H9 (cell line): ENCODE results near the gene PEX26. TPM values are rescaled to one million over a fixed set of nuclear protein-coding genes. Genes with fewer than 3 reads are reported as not detected.

Experiments used
- DNase-seq: peaks from one replicate; pipeline ENCODE4 v3.0.0-alpha.2; 2017
- H2AFZ ChIP-seq: one replicate; pipeline ENCODE4 v1.6.1; 2013; ENCODE audit warnings: mild to moderate bottlenecking, low read length, control low read depth, moderate library complexity
- H2AK5ac ChIP-seq: 2 replicates; pipeline ENCODE4 v1.6.1; 2013; ENCODE audit warnings: low read length, control low read depth, mixed read lengths; ENCODE audit not compliant: insufficient read length
- H2BK120ac ChIP-seq: one replicate; pipeline ENCODE4 v1.6.1; 2013; ENCODE audit warnings: low read depth, mild to moderate bottlenecking, low read length, control low read depth, inconsistent platforms; ENCODE audit not compliant: poor library complexity, severe bottlenecking
- H2BK12ac ChIP-seq: 2 replicates; pipeline ENCODE4 v1.6.1; 2013; ENCODE audit warnings: low read length, control low read depth, mixed read lengths, low read depth; ENCODE audit not compliant: insufficient read length
- H2BK15ac ChIP-seq: 2 replicates; pipeline ENCODE4 v1.6.1; 2013; ENCODE audit warnings: low read depth, low read length, control low read depth
- H2BK20ac ChIP-seq: one replicate; pipeline ENCODE4 v1.6.1; 2013; ENCODE audit warnings: low read depth, mild to moderate bottlenecking, low read length, control low read depth, inconsistent platforms; ENCODE audit not compliant: poor library complexity, severe bottlenecking
- H2BK5ac ChIP-seq: 2 replicates; pipeline ENCODE4 v1.6.1; 2013; ENCODE audit warnings: low read length, control low read depth, mixed read lengths; ENCODE audit not compliant: insufficient read length
- H3K14ac ChIP-seq: 2 replicates; pipeline ENCODE4 v1.6.1; 2013; ENCODE audit warnings: low read length, control low read depth; ENCODE audit not compliant: insufficient read depth
- H3K18ac ChIP-seq: 2 replicates; pipeline ENCODE4 v1.6.1; 2013; ENCODE audit warnings: low read depth, mild to moderate bottlenecking, mixed read lengths, low read length, control low read depth; ENCODE audit not compliant: insufficient read length
- H3K23ac ChIP-seq: 2 replicates; pipeline ENCODE4 v1.6.1; 2013; ENCODE audit warnings: low read length, control low read depth, mixed read lengths, low read depth; ENCODE audit not compliant: insufficient read length
- H3K23me2 ChIP-seq: 2 replicates; pipeline ENCODE4 v1.6.1; 2013; ENCODE audit warnings: low read depth, mild to moderate bottlenecking, mixed read lengths, low read length, control low read depth; ENCODE audit not compliant: insufficient read length, poor library complexity, severe bottlenecking
- H3K27ac ChIP-seq: 2 replicates; pipeline ENCODE4 v1.5.1; 2013; ENCODE audit warnings: low read length, control low read depth, mixed read lengths, low read depth; ENCODE audit not compliant: insufficient read length
- H3K27me3 ChIP-seq: 2 replicates; pipeline ENCODE4 v1.6.1; 2013; ENCODE audit warnings: low read length, control low read depth, inconsistent platforms; ENCODE audit not compliant: insufficient read depth
- H3K4ac ChIP-seq: 2 replicates; pipeline ENCODE4 v1.6.1; 2013; ENCODE audit warnings: low read depth, mild to moderate bottlenecking, control low read depth, inconsistent platforms, low read length, moderate library complexity
- H3K4me1 ChIP-seq: 2 replicates; pipeline ENCODE4 v1.6.1; 2013; ENCODE audit warnings: low read length, control low read depth, inconsistent platforms; ENCODE audit not compliant: insufficient read depth
- H3K4me2 ChIP-seq: 2 replicates; pipeline ENCODE4 v1.6.1; 2013; ENCODE audit warnings: low read length, control low read depth, mixed read lengths; ENCODE audit not compliant: insufficient read length, insufficient read depth
- H3K56ac ChIP-seq: 2 replicates; pipeline ENCODE4 v1.6.1; 2013; ENCODE audit warnings: low read depth, mild to moderate bottlenecking, mixed read lengths, low read length, control low read depth; ENCODE audit not compliant: insufficient read length
- H3K79me1 ChIP-seq: 2 replicates; pipeline ENCODE4 v1.6.1; 2013; ENCODE audit warnings: low read depth, mild to moderate bottlenecking, moderate library complexity, low read length, control low read depth, inconsistent platforms; ENCODE audit not compliant: insufficient read depth, poor library complexity, severe bottlenecking
- H3K79me2 ChIP-seq: 2 replicates; pipeline ENCODE4 v1.6.1; 2013; ENCODE audit warnings: low read length, control low read depth, inconsistent platforms; ENCODE audit not compliant: insufficient read depth
- H3K9ac ChIP-seq: 2 replicates; pipeline ENCODE4 v1.6.1; 2013; ENCODE audit warnings: low read length, control low read depth, mixed read lengths; ENCODE audit not compliant: insufficient read length; ENCODE audit errors: extremely low read depth
- H3K9me3 ChIP-seq: one replicate; pipeline ENCODE4 v1.6.1; 2013; ENCODE audit warnings: low read depth, low read length, inconsistent platforms; ENCODE audit not compliant: control insufficient read depth
- H3T11ph ChIP-seq: one replicate; pipeline ENCODE4 v1.6.1; 2013; ENCODE audit warnings: mild to moderate bottlenecking, low read length, control low read depth, inconsistent platforms
- H4K20me1 ChIP-seq: one replicate; pipeline ENCODE4 v1.6.1; 2013; ENCODE audit not compliant: control insufficient read depth, insufficient read length, insufficient read depth
- H4K5ac ChIP-seq: 2 replicates; pipeline ENCODE4 v1.6.1; 2013; ENCODE audit warnings: low read depth, mild to moderate bottlenecking, mixed read lengths, low read length, control low read depth; ENCODE audit not compliant: insufficient read length
- H4K8ac ChIP-seq: replicated peaks from 2 replicates; pipeline ENCODE4 v1.6.1; 2013; ENCODE audit warnings: low read length, control low read depth, mixed read lengths, low read depth; ENCODE audit not compliant: insufficient read length
- H4K91ac ChIP-seq: 2 replicates; pipeline ENCODE4 v1.6.1; 2013; ENCODE audit warnings: low read depth, mild to moderate bottlenecking, moderate library complexity, mixed read lengths, low read length, control low read depth; ENCODE audit not compliant: insufficient read length
- H3K27ac Mint-ChIP-seq, 3 experiments: 2 replicates in 2 of 3; 3 replicates in 1 of 3; pipeline ENCODE4 v1.8.0; 2020 to 2021; ENCODE audit warnings: mixed read lengths in 3 of 3, mild to moderate bottlenecking in 1 of 3, moderate library complexity in 1 of 3
- H3K27me3 Mint-ChIP-seq: 2 replicates; pipeline ENCODE4 v1.8.0; 2021; ENCODE audit warnings: low read depth, mild to moderate bottlenecking, moderate library complexity, mixed read lengths
- H3K36me3 Mint-ChIP-seq, 3 experiments: 2 replicates in 2 of 3; 3 replicates in 1 of 3; pipeline ENCODE4 v1.8.0; 2020 to 2021; ENCODE audit warnings: low read depth in 3 of 3, mixed read lengths in 3 of 3; ENCODE audit not compliant: insufficient read depth in 1 of 3
- H3K4me1 Mint-ChIP-seq, 2 experiments: 2 replicates each; pipeline ENCODE4 v1.8.0; 2020; ENCODE audit warnings: mixed read lengths in 2 of 2
- H3K4me3 Mint-ChIP-seq, 2 experiments: 2 replicates in 1 of 2; 3 replicates in 1 of 2; pipeline ENCODE4 v1.8.0; 2020 to 2021; ENCODE audit warnings: mild to moderate bottlenecking in 2 of 2, mixed read lengths in 2 of 2, moderate library complexity in 1 of 2
- H3K9me3 Mint-ChIP-seq, 2 experiments: 2 replicates in 1 of 2; 3 replicates in 1 of 2; pipeline ENCODE4 v1.8.0; 2020; ENCODE audit warnings: mild to moderate bottlenecking in 2 of 2, mixed read lengths in 2 of 2, moderate library complexity in 1 of 2
- WGBS: extraction: QIAGEN DNeasy Blood & Tissue Kit; methylation state at CpG from one replicate; pipeline ENCODE4 v1.1.7; 2013; ENCODE audit warnings: missing lambda C conversion rate, low lambda C conversion rate, mixed read lengths; ENCODE audit not compliant: insufficient read length; ENCODE audit errors: extremely low coverage; 5-methylcytosine and 5-hydroxymethylcytosine counted together
- total RNA-seq: library from RNA; stranded (reverse); gene quantifications from 2 replicates; pipeline ENCODE4 v1.2.1, GENCODE V29; 2021
- TF ChIP-seq, protein P1 (sequence below): fragments of 200-600 bp; sonication (generic); conservative IDR thresholded peaks from 3 replicates; pipeline ENCODE4 v1.8.0; 2021; ENCODE audit warnings: antibody characterized with exemption, mild to moderate bottlenecking

PEX26 gene
- total RNA-seq, 1 experiment from 2014 or later = 35.4 TPM

DNA sequence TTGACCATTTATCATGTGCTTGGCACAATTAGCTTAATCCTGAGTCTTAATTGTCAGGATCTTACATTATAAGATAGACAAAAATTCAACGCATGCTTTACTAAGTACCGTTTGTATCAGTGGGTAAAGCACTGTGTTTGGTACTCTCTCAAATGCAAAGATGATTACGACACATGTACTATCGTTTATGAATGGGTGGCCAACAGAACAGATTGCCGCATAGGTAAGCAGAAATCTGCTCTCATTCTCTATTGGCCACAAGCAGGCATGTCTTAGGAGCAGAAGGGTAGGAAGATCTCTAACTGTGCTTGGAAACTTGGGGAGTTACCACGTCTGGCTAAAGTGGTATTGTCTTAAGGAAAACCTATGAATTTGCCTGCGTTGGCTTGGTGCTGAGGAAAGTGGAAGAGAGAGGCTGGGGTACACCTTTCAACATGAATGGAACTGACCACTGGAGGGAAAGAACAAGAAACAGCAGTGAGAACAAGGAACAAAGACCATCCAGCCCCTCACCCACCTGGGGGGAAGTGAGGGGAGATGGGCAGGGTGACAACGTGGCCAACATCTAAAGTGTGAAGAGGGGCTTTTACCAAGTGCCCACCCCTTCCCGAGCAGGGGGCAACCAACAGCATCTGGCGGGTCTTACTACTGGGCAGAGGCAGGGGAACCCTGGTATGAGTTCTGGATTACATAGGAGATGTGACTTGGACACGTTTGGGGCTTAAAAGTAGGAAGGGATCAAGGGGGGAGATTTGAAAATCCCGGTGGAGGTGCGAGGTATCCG is 31.8 kb downstream of the PEX26 start:
- Histone ChIP-seq H3T11ph (no peak overlapping the region), H3K79me1 (no peaks in the 10 kb centered on the region), H3K14ac (no peak overlapping the region), H4K91ac (no peak overlapping the region), H2BK12ac (no peak overlapping the region), H2BK120ac (no peak overlapping the region), H3K23ac (no peak overlapping the region), H2AK5ac (no peak overlapping the region), H2BK20ac (no peak overlapping the region), H4K8ac (no peak overlapping the region), H3K27me3 (peaks cover 10% of the 10 kb centered on the region), H4K5ac (no peak overlapping the region), H2BK5ac (no peak overlapping the region), H4K20me1 (no peaks in the 10 kb centered on the region), H3K4me2 (peak overlapping the region; percentile 23), H3K18ac (no peak overlapping the region), H3K4me1 (no peaks in the 10 kb centered on the region), H3K27ac (no peak overlapping the region), H3K23me2 (peaks cover 10% of the 10 kb centered on the region), H2AFZ (no peak overlapping the region), H3K4ac (no peak overlapping the region), H3K56ac (no peak overlapping the region), H3K9me3 (peaks cover 5% of the 10 kb centered on the region), H3K79me2 (no peaks in the 10 kb centered on the region), H3K9ac (no peak overlapping the region), H2BK15ac (no peak overlapping the region)
- Mint-ChIP-seq H3K4me3 (peak overlapping the region; percentile 55 to 71), H3K36me3 (peaks cover 6 to 13% (median 7%) of the 10 kb centered on the region in 3 experiments; a peak in 6 of 7 replicates), H3K9me3 (peaks cover 18 to 29% of the 10 kb centered on the region in 2 experiments), H3K4me1 (peaks cover 11 to 13% of the 10 kb centered on the region in 2 experiments), H3K27ac (no peak overlapping the region; a peak in 1 of 7 replicates), H3K27me3 (peaks cover 80% of the 10 kb centered on the region)
- no CpG with 5 or more reads among the region's 14 CpGs for WGBS
- DNase-seq = no peak
- TF ChIP-seq, protein P1, sequence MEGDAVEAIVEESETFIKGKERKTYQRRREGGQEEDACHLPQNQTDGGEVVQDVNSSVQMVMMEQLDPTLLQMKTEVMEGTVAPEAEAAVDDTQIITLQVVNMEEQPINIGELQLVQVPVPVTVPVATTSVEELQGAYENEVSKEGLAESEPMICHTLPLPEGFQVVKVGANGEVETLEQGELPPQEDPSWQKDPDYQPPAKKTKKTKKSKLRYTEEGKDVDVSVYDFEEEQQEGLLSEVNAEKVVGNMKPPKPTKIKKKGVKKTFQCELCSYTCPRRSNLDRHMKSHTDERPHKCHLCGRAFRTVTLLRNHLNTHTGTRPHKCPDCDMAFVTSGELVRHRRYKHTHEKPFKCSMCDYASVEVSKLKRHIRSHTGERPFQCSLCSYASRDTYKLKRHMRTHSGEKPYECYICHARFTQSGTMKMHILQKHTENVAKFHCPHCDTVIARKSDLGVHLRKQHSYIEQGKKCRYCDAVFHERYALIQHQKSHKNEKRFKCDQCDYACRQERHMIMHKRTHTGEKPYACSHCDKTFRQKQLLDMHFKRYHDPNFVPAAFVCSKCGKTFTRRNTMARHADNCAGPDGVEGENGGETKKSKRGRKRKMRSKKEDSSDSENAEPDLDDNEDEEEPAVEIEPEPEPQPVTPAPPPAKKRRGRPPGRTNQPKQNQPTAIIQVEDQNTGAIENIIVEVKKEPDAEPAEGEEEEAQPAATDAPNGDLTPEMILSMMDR = no peak
